Uterine smooth muscle cell (primary cell): Measurements from ENCODE around the gene COX7B. TPM values are rescaled to one million over a fixed set of nuclear protein-coding genes. Genes with fewer than 3 reads are reported as not detected.

Source experiments
- total RNA-seq: library from RNA; depleted of rRNA; stranded (reverse); fragments of >200 nt; gene quantifications from 2 replicates; pipeline ENCODE4 v1.2.3, GENCODE V29; 2014

The COX7B gene, protein sequence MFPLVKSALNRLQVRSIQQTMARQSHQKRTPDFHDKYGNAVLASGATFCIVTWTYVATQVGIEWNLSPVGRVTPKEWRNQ
- total RNA-seq = 363 and 415 TPM in 2 replicates

DNA sequence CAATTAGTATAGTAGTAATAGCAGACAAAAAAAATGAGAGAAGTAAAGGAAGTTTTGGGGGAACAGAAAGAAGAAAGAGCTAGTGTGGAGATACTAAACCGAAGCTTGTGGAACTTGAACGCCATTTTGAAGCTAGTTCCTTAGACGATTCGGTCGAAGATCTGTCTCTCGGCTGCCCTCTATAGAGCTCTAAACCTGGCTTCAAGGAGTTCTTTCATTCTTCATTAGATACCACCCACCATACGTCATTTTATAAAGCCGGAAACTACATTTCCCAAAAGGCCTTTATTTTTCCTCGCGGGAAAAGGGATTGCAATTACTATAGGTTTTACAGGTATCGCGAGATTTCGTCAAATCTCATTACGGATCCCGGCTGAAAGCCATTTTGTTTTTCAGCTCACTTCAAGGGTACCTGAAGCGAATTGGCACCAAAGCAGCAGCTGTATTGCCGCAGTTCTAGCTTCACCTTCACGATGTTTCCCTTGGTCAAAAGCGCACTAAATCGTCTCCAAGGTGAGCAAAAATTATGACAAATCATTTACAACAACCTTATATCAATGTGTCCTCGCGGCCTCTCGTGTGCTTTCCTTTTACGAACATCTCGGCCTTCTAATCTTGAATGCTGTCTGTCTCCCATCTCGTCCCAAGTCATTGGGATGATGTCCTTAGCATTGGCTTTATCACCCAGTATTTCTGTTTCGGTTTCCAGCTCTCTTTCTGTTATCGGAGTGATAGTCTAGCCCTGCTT is at the start of gene COX7B:
Gene COX7B (plus strand): TSS at position 388 of the 748 bp plus-strand sequence. CDS start 86 bp downstream, at position 474.

DNA sequence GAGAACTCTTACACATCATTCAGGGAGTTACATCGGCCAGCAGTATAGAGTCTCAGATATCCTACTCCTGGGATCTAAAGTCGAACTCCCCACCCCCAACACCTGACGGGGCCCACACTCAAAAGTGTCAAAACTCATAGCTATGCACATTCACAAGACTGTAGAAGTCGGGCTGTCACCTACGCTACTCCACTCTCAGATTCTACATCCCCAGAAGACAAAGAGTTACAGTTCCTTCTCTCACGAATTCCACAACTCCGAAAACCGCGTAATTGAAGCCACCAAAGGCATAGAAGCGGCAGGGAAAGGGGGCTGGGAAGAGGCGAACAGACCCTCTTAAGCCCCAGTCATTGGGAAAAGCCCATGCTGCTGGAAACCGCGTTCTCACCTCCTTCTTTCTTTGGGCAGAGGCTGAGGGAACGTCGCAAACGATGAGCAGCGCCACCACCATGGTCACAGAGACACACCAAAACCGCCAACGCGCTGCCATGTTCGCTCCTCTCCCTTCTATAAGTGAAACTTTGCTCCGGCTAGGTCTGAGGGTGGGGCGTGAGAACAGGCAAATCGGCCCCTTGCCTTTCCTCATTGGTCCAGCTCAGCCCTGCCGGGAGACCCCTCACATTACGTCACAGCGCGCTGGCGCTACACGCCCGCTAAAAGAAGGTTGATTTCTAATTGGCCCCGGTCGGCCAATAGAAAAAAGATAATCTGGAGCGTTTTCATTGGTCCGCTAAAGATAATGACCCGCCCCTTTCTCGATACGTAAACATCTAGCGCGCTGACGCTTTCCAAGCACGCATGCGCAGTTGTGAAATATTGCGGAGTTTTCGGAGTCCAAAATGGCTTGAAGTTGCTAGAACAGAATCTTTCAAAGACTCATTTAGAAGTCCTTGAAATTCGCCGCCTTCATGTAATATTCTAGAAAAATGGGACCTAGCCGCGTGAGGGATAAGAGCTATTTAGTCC is 4.1 kb upstream of the COX7B start, which contains the start of gene MAGT1:
Gene MAGT1 (minus strand): TSS at position 515 of the 966 bp plus-strand sequence. CDS start 25 bp downstream, at position 490.

GRCh38 chrX:77910108-77910840 is 11.0 kb downstream of the COX7B start, which contains the start of gene ATP7A:
Gene ATP7A (plus strand): TSS chrX:77910693. CDS start chrX:77971642, 60,949 bp downstream.

Other genes with a start within 250 kb of the COX7B start
- gene ATRX, start 113.3 kb upstream of the COX7B start, total RNA-seq = 78.8 and 79.4 TPM in 2 replicates
- gene MAGT1, start 4.0 kb upstream of the COX7B start, total RNA-seq = 118 and 144 TPM in 2 replicates
- gene ATP7A, start 11.2 kb downstream of the COX7B start, total RNA-seq = 9.7 and 12.0 TPM in 2 replicates
- gene PGAM4, start 70.2 kb downstream of the COX7B start, total RNA-seq = 0.25 TPM in 1 of 2 replicates, not detected in the other
- 369 and 371 TPM in 2 replicates for gene PGK1, start 204.8 kb downstream of the COX7B start, total RNA-seq
- gene TAF9B, start 240.2 kb downstream of the COX7B start, total RNA-seq = 24.9 and 44.2 TPM in 2 replicates